Cardiac fibroblast (primary cell): ENCODE results near the gene ACOD1.

Experiments used
- DNase-seq, 2 donors: peaks; one replicate each; pipeline versions ENCODE4 v3.0.0 to v3.0.0-alpha.2; 2010; ENCODE audit warnings: low read depth in 2 of 2
- H3K4me3 ChIP-seq, 2 donors: replicated peaks in 1 of 2; 1 replicate in 1 of 2; 2 replicates in 1 of 2; pipeline ENCODE4 v1.5.1; 2011; ENCODE audit warnings: low read depth in 2 of 2, low read length in 2 of 2, mild to moderate bottlenecking in 2 of 2, moderate library complexity in 1 of 2
- TF ChIP-seq, protein P1 (sequence below): IDR thresholded peaks from one replicate; pipeline ENCODE4 v1.5.1; 2011; ENCODE audit warnings: low read depth, mild to moderate bottlenecking, low read length, inconsistent platforms

The ACOD1 gene

DNA sequence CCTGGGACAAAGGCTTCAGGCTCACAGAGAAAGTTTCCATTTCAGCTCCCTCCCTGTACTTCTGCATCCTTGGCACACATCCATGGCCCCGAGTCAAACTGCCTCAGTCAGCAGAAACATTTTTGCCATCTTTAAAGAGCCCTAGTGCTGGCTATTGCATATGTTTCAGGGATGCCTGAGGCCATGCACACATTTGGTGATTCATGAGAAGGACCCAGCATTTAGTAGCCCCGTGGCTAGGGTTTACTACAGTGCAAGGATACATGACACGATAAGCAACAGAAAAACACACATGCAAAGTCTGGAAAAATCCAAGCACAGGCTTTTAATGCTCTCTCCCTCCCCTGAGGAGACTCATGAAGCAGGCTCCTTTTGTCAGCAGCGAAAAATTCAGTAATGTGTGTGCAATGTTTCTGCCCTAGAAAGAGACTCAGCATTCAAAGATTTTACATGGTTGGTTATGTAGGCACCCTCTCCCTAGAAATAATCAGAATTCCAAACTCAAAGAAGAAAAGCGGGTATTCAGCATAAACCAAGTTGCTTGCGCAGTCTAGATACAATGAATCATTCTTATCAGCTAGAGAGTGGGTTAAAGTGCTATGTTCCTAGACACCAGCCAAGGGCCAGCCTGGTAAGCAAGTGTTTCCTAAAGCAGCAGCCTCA is 17.6 kb downstream of the ACOD1 start:
- TF ChIP-seq, protein P1, sequence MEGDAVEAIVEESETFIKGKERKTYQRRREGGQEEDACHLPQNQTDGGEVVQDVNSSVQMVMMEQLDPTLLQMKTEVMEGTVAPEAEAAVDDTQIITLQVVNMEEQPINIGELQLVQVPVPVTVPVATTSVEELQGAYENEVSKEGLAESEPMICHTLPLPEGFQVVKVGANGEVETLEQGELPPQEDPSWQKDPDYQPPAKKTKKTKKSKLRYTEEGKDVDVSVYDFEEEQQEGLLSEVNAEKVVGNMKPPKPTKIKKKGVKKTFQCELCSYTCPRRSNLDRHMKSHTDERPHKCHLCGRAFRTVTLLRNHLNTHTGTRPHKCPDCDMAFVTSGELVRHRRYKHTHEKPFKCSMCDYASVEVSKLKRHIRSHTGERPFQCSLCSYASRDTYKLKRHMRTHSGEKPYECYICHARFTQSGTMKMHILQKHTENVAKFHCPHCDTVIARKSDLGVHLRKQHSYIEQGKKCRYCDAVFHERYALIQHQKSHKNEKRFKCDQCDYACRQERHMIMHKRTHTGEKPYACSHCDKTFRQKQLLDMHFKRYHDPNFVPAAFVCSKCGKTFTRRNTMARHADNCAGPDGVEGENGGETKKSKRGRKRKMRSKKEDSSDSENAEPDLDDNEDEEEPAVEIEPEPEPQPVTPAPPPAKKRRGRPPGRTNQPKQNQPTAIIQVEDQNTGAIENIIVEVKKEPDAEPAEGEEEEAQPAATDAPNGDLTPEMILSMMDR, result no peak
- DNase-seq, result peak; percentile 67 to 89
- no peak overlapping the region for H3K4me3 ChIP-seq

DNA sequence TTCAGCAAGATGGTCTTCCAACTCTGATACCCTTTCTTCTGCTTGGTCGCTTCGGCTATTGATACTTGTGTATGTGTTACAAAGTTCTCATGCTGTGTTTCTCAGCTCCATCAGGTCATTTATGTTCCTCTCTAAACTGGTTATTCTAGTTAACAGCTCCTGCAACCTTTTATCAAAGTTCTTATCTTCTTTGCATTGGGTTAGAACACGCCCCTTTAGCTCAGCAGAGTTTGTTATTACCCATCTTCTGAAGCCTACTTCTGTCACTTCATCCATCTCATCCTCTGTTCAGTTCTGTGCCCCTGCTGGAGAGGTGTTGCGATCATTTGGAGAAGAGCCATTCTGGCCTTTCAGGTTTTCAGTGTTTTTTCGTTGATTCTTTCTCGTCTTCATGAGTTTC is 18.7 kb downstream of the ACOD1 start:
- H3K4me3 ChIP-seq, result no peak overlapping the region
- DNase-seq, result no peak
- TF ChIP-seq, protein P1, result no peak

DNA sequence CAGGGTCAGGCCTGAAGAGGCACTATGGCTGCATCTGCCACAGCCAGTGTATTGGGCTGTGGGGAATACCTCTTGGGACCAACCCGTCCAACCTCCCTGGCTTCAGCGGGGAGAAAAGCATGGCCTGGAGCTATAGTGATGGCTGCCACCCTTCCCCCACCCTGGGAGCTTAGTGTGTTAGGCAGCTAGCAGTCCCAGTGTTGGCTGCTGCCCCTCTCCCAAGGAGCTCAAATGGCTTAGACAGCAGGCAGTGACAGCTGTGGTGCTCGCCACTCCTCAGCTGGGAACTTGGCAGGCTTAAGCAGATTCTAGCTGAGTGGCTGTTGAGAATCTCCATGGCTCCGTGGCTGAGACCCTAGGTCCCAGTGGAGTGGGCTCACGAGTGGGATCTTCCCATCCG is 19.7 kb downstream of the ACOD1 start:
- DNase-seq, result no peak
- TF ChIP-seq, protein P1, result no peak

DNA sequence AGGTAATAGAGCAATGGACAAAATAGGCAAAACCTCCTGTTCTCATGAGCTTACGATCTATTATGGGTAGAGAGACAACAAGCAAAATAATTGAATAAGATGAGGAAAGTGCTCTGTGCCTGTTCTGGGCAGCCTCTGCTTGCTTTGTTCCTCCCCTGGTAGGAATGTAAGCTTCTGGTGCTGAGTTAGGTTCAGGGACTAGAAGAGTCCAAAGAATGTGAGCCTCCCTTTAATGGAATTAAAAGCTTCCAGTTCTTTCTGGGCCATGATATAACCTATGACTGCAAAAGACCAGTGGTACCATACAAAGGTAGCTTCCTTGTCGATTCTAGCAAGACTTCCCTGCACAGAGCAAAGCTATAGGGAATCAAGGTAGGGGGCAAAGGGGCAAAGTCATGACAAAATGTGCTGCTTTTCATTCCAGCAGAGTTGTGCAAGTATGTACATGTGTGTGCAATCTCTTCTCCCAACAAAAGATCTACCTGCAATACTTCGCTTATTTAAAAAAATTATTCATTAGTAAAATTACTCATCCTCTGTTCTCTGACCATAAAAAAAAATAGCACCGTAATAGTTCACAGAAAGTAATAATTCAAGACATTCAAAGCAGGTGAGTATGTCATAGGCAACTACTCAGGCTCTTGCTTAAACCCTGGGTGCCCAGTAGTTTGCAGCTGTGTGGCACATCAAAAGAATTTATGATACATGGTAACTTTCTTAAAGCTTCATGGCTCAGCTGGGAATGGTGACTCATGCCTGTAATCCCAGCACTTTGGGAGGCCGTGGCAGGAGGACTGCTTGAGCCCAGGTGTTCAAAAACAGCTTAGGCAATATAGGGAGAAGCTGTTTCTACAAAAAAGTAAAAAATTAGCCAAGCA is 21.4 kb downstream of the ACOD1 start:
- no peak overlapping the region for H3K4me3 ChIP-seq
- no peak for DNase-seq
- TF ChIP-seq, protein P1, result no peak

More for the DNA sequence above, 19.7 kb downstream of the ACOD1 start:
- H3K4me3 ChIP-seq, result no peak overlapping the region

DNA sequence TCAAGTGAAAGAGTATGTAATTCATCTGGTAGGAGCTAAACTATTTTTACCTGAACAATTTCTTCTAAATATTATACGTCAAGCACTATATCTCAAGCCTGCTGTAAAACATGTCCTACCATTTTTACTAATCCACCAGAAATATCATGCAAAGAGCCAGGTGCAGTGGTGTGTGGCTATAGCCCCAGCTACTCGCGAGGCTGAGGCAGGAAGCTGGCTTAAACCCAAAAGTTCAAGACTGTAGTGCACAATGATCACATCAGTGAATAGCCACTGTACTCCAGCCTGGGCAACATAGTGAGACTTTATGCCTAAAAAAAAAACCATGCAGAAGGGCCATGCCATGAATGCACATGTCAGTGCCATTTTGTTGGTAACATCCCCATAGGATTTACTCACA is 22.9 kb downstream of the ACOD1 start:
- no peak overlapping the region for H3K4me3 ChIP-seq
- DNase-seq, result no peak
- TF ChIP-seq, protein P1, result no peak

DNA sequence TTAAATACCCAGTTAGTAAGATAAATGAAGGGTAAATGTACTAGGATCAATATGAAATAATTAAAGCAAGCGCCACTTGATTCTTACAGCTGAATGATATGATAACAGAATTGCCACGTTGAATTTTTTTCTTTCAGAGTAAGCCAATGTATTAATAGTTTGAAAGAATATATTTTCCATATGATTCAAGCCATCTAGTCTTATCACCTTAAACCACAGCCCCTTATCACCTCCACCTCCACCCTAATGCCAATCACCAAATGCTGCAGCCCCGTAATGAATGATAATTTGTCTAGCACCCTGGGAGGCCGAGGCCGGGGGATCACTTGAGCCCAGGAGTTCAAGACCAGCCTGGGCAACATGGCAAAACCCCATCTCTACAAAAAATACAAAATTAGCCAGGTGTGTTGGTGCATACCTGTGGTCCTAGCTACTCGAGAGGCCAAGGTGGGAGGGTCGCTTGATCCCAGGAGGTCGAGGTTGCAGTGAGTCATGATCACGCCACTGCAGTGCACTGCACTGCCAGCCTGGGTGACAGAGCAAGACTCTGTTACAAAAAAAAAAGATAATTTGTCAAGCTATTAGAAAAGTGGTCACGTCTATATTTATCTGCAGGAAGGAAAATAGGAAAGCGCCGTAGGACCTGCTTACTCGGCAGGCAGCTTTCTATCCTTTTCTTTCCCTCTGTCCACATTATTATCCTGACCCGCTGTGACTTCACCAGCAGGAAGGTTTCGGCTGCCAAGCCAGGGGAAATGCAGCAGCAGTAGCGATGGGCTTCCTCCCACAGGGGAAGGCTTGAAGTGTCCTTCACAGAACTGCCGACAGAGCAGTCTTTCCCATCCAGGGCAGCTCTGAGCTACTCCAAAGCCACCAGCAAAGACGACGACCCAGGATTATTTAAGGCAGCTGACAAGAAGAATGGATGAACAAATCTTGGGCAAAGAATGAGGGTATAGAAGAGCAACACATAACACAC is 23.8 kb downstream of the ACOD1 start:
- TF ChIP-seq, protein P1, result no peak
- DNase-seq, result peak in 1 of 2 donors; percentile 35
- H3K4me3 ChIP-seq, result no peak overlapping the region
